ENCODE data around the gene NEDD8. TPM values are rescaled to one million over a fixed set of nuclear protein-coding genes. Genes with fewer than 3 reads are reported as not detected.

The NEDD8 gene
- total RNA-seq, 4 donors from 2014 or later, result 149 to 317 (median 172) TPM

- peaks cover 0 to 17% of the 10 kb centered on the region in 2 donors for H3K4me1 ChIP-seq
- WGBS, 2 donors, result 82 to 93% methylated on average over 9 to 10 of the region's 14 CpGs
- intact Hi-C loops (cut with DNase I), result no loop called here
- H3K36me3 ChIP-seq, result peaks cover 26 to 30% of the 10 kb centered on the region in 2 donors
- TF ChIP-seq POLR2A (IDR thresholded peaks at IDR 0.05), result no peak
- TF ChIP-seq, protein P1, sequence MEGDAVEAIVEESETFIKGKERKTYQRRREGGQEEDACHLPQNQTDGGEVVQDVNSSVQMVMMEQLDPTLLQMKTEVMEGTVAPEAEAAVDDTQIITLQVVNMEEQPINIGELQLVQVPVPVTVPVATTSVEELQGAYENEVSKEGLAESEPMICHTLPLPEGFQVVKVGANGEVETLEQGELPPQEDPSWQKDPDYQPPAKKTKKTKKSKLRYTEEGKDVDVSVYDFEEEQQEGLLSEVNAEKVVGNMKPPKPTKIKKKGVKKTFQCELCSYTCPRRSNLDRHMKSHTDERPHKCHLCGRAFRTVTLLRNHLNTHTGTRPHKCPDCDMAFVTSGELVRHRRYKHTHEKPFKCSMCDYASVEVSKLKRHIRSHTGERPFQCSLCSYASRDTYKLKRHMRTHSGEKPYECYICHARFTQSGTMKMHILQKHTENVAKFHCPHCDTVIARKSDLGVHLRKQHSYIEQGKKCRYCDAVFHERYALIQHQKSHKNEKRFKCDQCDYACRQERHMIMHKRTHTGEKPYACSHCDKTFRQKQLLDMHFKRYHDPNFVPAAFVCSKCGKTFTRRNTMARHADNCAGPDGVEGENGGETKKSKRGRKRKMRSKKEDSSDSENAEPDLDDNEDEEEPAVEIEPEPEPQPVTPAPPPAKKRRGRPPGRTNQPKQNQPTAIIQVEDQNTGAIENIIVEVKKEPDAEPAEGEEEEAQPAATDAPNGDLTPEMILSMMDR (IDR thresholded peaks at IDR 0.05), result no peak
- H3K27me3 ChIP-seq, result no peaks in the 10 kb centered on the region
- H3K4me3 ChIP-seq (replicated peaks in 1 of 3), result no peak overlapping the region
- peak overlapping the region in 1 of 3 donors; percentile 59 for H3K27ac ChIP-seq
- no peak for DNase-seq
- H3K9me3 ChIP-seq, result no peaks in the 10 kb centered on the region
Observed at GRCh38 chr14:24179294-24179960, 52.7 kb downstream of the NEDD8 start.

DNA sequence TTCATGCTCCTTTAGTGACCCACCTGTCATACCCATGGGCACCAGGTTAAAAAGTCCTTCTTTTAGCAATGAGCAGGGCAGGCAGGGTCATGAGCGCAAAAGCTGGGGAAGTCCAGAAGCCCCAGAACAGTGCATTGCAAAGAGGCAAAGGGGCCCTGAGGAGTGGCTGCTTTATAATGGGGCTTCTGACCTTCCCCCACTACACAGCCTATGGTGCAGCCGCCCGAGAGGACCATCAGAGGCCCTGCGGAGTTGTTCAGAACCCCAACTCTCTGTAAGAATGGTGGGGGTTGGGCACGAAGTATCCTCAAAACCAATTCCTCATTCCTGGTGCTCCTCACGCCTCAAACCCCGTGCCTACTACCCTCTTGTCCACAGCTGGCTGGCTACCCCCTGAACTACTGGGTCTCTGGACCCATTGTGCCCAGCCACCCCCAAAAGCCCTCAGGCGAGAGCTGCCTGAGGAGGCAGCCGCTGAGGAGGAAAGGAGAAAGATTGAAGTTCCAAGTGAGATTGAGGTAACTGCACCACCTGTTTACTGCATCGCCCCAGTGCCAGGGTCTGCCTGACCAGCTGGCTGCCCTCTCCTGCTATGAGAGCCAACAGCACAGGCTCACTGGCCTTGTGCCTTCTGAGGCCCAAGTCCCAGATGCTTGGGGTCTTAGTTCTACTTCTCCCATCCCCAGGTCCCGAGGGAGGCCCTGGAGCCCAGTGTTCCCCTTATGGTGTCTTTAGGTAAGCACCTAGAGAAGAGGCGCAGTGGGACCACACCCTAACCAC lies 53.6 kb downstream of the NEDD8 start:
- WGBS, 2 donors, result 89 to 91% methylated on average over 10 to 12 of the region's 12 CpGs
- H3K4me3 ChIP-seq (replicated peaks in 1 of 3), result no peak overlapping the region
- no peak overlapping the region for H3K27ac ChIP-seq
- intact Hi-C loops (cut with DNase I), result no loop called here
- peaks cover 0 to 17% of the 10 kb centered on the region in 2 donors for H3K4me1 ChIP-seq
- DNase-seq, result no peak
- no peak for TF ChIP-seq POLR2A (IDR thresholded peaks at IDR 0.05)
- TF ChIP-seq, protein P1 (IDR thresholded peaks at IDR 0.05), result no peak
- H3K36me3 ChIP-seq, result peaks cover 18 to 22% of the 10 kb centered on the region in 2 donors
- no peaks in the 10 kb centered on the region for H3K9me3 ChIP-seq
- H3K27me3 ChIP-seq, result no peaks in the 10 kb centered on the region

DNA sequence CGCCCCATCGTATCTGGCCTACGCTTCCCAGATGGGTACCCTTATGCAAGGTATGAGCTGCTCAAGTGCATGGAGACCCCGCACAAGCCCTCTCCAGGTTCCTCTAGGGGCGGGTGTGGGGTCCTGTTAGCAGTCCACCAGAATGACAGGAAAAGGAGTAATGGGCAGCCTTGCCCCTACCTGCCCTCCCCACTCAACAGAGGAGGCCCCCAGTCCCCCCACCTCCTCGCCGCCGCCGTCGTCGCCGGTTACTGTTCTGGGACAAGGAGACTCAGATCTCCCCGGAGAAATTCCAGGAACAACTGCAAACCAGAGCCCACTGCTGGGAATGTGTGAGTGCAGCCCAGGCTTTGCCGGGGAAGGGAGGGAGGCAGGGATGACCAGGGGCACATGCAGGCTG lies 54.3 kb downstream of the NEDD8 start:
- Histone ChIP-seq H3K27ac (no peak overlapping the region), H3K9me3 (no peaks in the 10 kb centered on the region), H3K4me3 (replicated peaks in 1 of 3) (no peak overlapping the region), H3K4me1 (peaks cover 0 to 17% of the 10 kb centered on the region in 2 donors), H3K27me3 (no peaks in the 10 kb centered on the region), H3K36me3 (peaks cover 11 to 15% of the 10 kb centered on the region in 2 donors)
- intact Hi-C loops (cut with DNase I), result no loop called here
- no peak for DNase-seq
- TF ChIP-seq, protein P1 (IDR thresholded peaks at IDR 0.05), result no peak
- TF ChIP-seq POLR2A (IDR thresholded peaks at IDR 0.05), result no peak
- WGBS, 2 donors, result 95 to 99% methylated on average over 11 to 14 of the region's 14 CpGs

DNA sequence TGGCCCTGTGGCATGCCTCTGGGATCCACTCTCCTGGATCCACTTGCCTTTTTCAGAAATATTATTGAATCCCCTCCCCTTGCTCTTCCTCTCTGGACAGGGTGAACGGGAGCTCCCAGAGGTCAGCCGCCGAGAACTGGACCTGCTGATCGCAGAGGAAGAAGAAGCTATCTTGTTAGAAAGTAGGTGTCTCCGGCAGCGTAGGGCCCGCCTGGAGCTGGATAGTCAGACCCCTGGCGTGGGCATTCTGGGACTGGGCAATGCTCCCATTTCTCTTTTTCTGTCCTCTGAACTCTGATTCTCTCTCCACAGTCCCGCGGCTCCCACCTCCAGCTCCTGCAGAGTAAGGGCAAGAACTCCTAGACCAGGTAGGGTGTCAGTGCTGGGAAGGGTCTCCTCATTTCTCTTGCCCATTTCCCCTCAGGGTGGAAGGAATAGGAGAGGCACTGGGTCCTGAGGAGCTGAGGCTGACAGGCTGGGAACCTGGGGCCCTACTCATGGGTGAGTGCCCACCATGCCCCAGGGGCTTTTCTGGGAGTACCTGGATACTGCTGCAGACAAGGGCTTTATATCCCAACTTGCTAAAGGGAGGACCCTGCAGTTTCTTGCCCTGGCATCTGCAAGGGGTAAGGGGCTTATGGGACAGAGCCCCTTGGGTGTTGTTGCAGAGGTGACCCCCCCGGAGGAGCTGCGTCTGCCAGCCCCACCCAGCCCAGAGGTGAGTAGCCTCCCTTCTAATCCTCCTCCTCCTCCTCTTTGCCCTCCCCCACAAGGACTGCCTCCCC lies 54.9 kb downstream of the NEDD8 start:
- WGBS, 2 donors, result 92% methylated on average over 12 of the region's 12 CpGs
- Histone ChIP-seq H3K9me3 (no peaks in the 10 kb centered on the region), H3K27ac (no peak overlapping the region), H3K27me3 (no peaks in the 10 kb centered on the region), H3K4me3 (replicated peaks in 1 of 3) (no peak overlapping the region), H3K4me1 (peaks cover 0 to 17% of the 10 kb centered on the region in 2 donors), H3K36me3 (peaks cover 7 to 11% of the 10 kb centered on the region in 2 donors)
- no peak for DNase-seq
- intact Hi-C loops (cut with DNase I), result no loop called here
- TF ChIP-seq, protein P1 (IDR thresholded peaks at IDR 0.05), result no peak
- no peak for TF ChIP-seq POLR2A (IDR thresholded peaks at IDR 0.05)
